Activated T-helper 1 cell treated with anti-CD3 and anti-CD28 coated beads, Interleukin-2, amount 50 U/mL, for 16 hours (primary cell): Measurements from ENCODE around the gene TMEM45B.

ENCODE experiments used
- DNase-seq, 2 donors: peaks; one replicate each; pipeline ENCODE4 v3.0.0-alpha.2; 2020; ENCODE audit warnings: low read depth in 1 of 2, low spot score in 1 of 2

TMEM45B gene

GRCh38 chr11:129896062-129896461 lies 80.4 kb downstream of the TMEM45B start:
- DNase-seq: no peak

GRCh38 chr11:129905402-129905801 lies 89.8 kb downstream of the TMEM45B start:
- no peak for DNase-seq
